B cell (primary cell): Measurements from ENCODE around the gene MRGPRX2. TPM values are rescaled to one million over a fixed set of nuclear protein-coding genes. Genes with fewer than 3 reads are reported as not detected.

ENCODE experiments used
- ATAC-seq: fragments of 200-7000 bp; cut with Tn5 transposase; one replicate; pipeline ENCODE4 v1.10.0; 2021; ENCODE audit warnings: low read depth, mild to moderate bottlenecking, moderate number of reproducible peaks, moderate library complexity
- CTCF ChIA-PET: fragments of 350-600 bp; sonication (Branson Sonifier 250); formaldehyde crosslinking; loops from one replicate; lab custom pipeline; 2021; ENCODE audit warnings: antibody characterized with exemption, inconsistent platforms; lab: Charles Lee
- POLR2A ChIA-PET: fragments of 350-600 bp; sonication (Branson Sonifier 250); formaldehyde crosslinking; loops from one replicate; lab custom pipeline; 2021; ENCODE audit warnings: antibody characterized with exemption; lab: Charles Lee
- DNase-seq: peaks from one replicate; pipeline ENCODE4 v3.0.0; 2013
- H2AFZ ChIP-seq: 2 replicates; pipeline ENCODE4 v1.6.1; 2012; ENCODE audit warnings: mild to moderate bottlenecking, low read depth, low read length; ENCODE audit not compliant: insufficient read depth, poor library complexity, severe bottlenecking
- H3K27ac ChIP-seq, 2 donors: 1 replicate in 1 of 2; 2 replicates in 1 of 2; pipeline ENCODE4 v1.5.1; 2012 to 2013; ENCODE audit warnings: low read length in 2 of 2, mild to moderate bottlenecking in 2 of 2, moderate library complexity in 1 of 2
- H3K27me3 ChIP-seq, 4 experiments: fragments of 200-600 bp in 1 of 4; sonication (generic) in 1 of 4; replicated peaks in 1 of 4; 1 replicate in 2 of 4; 2 replicates in 2 of 4; pipeline versions ENCODE4 v1.6.1 to v1.7.0; 2013 to 2016; ENCODE audit warnings: low read length in 3 of 4, mild to moderate bottlenecking in 2 of 4, mixed read lengths in 1 of 4, moderate library complexity in 1 of 4; ENCODE audit not compliant: insufficient read depth in 4 of 4, control insufficient read depth in 3 of 4; ENCODE audit errors: control extremely low read depth in 1 of 4
- H3K36me3 ChIP-seq, 2 experiments: replicated peaks in 1 of 2; 1 replicate in 1 of 2; 2 replicates in 1 of 2; pipeline versions ENCODE4 v1.6.1 to v1.7.1; 2013; ENCODE audit warnings: low read length in 1 of 2; ENCODE audit not compliant: insufficient read depth in 2 of 2, control insufficient read depth in 1 of 2; ENCODE audit errors: control extremely low read depth in 1 of 2, extremely low read depth in 1 of 2
- H3K4me1 ChIP-seq, 2 donors: fragments of 200-600 bp in 1 of 2; sonication (generic) in 1 of 2; 1 replicate in 1 of 2; 2 replicates in 1 of 2; pipeline versions ENCODE4 v1.5.1 to v1.6.1; 2013 to 2017; ENCODE audit warnings: low read length in 2 of 2; ENCODE audit not compliant: control insufficient read depth in 2 of 2, insufficient read depth in 2 of 2
- H3K4me2 ChIP-seq: replicated peaks from 2 replicates; pipeline ENCODE3; 2012; ENCODE audit warnings: mild to moderate bottlenecking, low read depth, low read length; ENCODE audit not compliant: poor library complexity, severe bottlenecking
- H3K4me3 ChIP-seq, 5 experiments: fragments of 200-600 bp in 1 of 5; sonication (generic) in 1 of 5; 1 replicate in 3 of 5; 2 replicates in 2 of 5; pipeline versions ENCODE4 v1.5.1 to v1.7.0; 2011 to 2016; ENCODE audit warnings: low read length in 4 of 5, mild to moderate bottlenecking in 4 of 5, low read depth in 2 of 5, control low read depth in 1 of 5, moderate library complexity in 1 of 5; ENCODE audit not compliant: insufficient read depth in 1 of 5; ENCODE audit errors: control extremely low read depth in 1 of 5, extremely low read depth in 1 of 5
- H3K79me2 ChIP-seq: fragments of 200-600 bp; sonication (generic); one replicate; pipeline ENCODE4 v1.6.0; 2016; ENCODE audit warnings: low read length; ENCODE audit not compliant: control insufficient read depth, insufficient read depth
- H3K9ac ChIP-seq: fragments of 200-600 bp; sonication (generic); 2 replicates; pipeline ENCODE4 v1.6.1; 2017; ENCODE audit warnings: mild to moderate bottlenecking, low read length, moderate library complexity
- H3K9me3 ChIP-seq, 3 donors: one replicate each; pipeline versions ENCODE4 v1.6.1 to v1.7.1; 2013; ENCODE audit warnings: low read length in 2 of 3; ENCODE audit not compliant: control insufficient read depth in 2 of 3, insufficient read depth in 1 of 3; ENCODE audit errors: control extremely low read depth in 1 of 3
- H4K20me1 ChIP-seq: 2 replicates; pipeline ENCODE4 v1.6.0; 2012; ENCODE audit warnings: mild to moderate bottlenecking, low read length; ENCODE audit not compliant: insufficient read depth, control insufficient read depth, poor library complexity, severe bottlenecking
- H3K27ac Mint-ChIP-seq: one replicate; pipeline ENCODE4 v1.8.0; 2021; ENCODE audit warnings: mixed read lengths
- H3K27me3 Mint-ChIP-seq: one replicate; pipeline ENCODE4 v1.8.0; 2021; ENCODE audit warnings: mixed read lengths
- H3K4me1 Mint-ChIP-seq: one replicate; pipeline ENCODE4 v1.8.0; 2021; ENCODE audit warnings: mixed read lengths
- H3K4me3 Mint-ChIP-seq: one replicate; pipeline ENCODE4 v1.8.0; 2021; ENCODE audit warnings: mixed read lengths
- H3K9me3 Mint-ChIP-seq: one replicate; pipeline ENCODE4 v1.8.0; 2022; ENCODE audit warnings: mixed read lengths; ENCODE audit not compliant: insufficient read depth
- EZH2 ChIP-seq: IDR thresholded peaks from 2 replicates; pipeline ENCODE4 v1.6.1; 2012; ENCODE audit warnings: borderline replicate concordance, low read depth, mild to moderate bottlenecking, moderate library complexity, low read length; ENCODE audit not compliant: insufficient read depth, poor library complexity, severe bottlenecking
- WGBS: methylation state at CpG from one replicate; pipeline ENCODE4 v1.1.5; 2013; ENCODE audit warnings: missing lambda C conversion rate; ENCODE audit not compliant: insufficient coverage; 5-methylcytosine and 5-hydroxymethylcytosine counted together
- intact Hi-C: fragments of 100-400 bp; cut with micrococcal nuclease; formaldehyde crosslinking; loops from one replicate; pipeline ENCODE4 v1.10.0; 2022
- polyA plus RNA-seq: library from polyadenylated mRNA; depleted of rRNA; stranded (reverse); fragments of >200 nt; gene quantifications from 2 replicates; pipeline ENCODE4 v1.2.3, GENCODE V29; 2012
- total RNA-seq, 2 donors: library from RNA; stranded (reverse); fragments of 120-200 nt in 1 of 2; gene quantifications; 1 replicate in 1 of 2; 2 replicates in 1 of 2; pipeline versions ENCODE4 v1.2.3 to v1.2.4, GENCODE V29; 2013 to 2022
- TF ChIP-seq, protein P1 (sequence below): fragments of 200-600 bp; IDR thresholded peaks from one replicate; pipeline ENCODE4 v1.8.0; 2022; ENCODE audit warnings: antibody characterized with exemption, mild to moderate bottlenecking

The MRGPRX2 gene
- total and polyA plus RNA-seq, 2 donors (not counting 1 experiment from before 2014, with no cell fraction given): not detected

DNA sequence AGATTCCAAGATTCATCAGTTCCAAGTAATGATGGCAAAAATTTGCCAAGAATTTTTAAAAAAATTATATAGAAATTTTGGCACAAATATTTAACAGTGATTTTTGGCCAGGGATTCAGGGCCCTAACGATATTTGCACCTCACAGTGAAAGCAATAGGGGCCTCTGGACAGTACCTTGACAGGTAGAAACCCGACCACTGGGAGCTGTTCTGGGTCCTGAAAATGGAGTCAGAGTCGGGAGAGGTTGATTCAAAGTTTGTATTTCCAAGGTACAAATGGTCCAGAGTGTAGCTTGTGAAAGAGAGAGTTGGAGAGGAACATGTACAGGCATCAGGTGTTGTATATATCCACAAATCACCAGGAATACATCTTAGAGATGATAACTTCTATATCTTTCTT is 41.6 kb downstream of the MRGPRX2 start:
- DNase-seq (no peak), ATAC-seq (no peak)
- POLR2A ChIA-PET: no interaction called here
- 25% methylated on average over 2 of the region's 3 CpGs for WGBS
- Histone ChIP-seq H2AFZ (no peak overlapping the region), H3K4me2 (no peak overlapping the region), H3K27ac (no peak overlapping the region), H3K9ac (no peak overlapping the region), H3K79me2 (no peaks in the 10 kb centered on the region), H3K9me3 (no peaks in the 10 kb centered on the region), H3K27me3 (no peaks in the 10 kb centered on the region), H3K4me1 (no peaks in the 10 kb centered on the region), H3K4me3 (no peak overlapping the region), H4K20me1 (no peaks in the 10 kb centered on the region), H3K36me3 (no peaks in the 10 kb centered on the region)
- peaks cover 21% of the 10 kb centered on the region for H3K27me3 Mint-ChIP-seq
- no peak overlapping the region for H3K4me3 Mint-ChIP-seq
- intact Hi-C loops: no loop called here
- H3K4me1 Mint-ChIP-seq: no peaks in the 10 kb centered on the region
- H3K27ac Mint-ChIP-seq: no peak overlapping the region
- TF ChIP-seq, protein P1, sequence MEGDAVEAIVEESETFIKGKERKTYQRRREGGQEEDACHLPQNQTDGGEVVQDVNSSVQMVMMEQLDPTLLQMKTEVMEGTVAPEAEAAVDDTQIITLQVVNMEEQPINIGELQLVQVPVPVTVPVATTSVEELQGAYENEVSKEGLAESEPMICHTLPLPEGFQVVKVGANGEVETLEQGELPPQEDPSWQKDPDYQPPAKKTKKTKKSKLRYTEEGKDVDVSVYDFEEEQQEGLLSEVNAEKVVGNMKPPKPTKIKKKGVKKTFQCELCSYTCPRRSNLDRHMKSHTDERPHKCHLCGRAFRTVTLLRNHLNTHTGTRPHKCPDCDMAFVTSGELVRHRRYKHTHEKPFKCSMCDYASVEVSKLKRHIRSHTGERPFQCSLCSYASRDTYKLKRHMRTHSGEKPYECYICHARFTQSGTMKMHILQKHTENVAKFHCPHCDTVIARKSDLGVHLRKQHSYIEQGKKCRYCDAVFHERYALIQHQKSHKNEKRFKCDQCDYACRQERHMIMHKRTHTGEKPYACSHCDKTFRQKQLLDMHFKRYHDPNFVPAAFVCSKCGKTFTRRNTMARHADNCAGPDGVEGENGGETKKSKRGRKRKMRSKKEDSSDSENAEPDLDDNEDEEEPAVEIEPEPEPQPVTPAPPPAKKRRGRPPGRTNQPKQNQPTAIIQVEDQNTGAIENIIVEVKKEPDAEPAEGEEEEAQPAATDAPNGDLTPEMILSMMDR: no peak
- no peak for TF ChIP-seq EZH2
- H3K9me3 Mint-ChIP-seq: no peaks in the 10 kb centered on the region
- CTCF ChIA-PET: no interaction called here

DNA sequence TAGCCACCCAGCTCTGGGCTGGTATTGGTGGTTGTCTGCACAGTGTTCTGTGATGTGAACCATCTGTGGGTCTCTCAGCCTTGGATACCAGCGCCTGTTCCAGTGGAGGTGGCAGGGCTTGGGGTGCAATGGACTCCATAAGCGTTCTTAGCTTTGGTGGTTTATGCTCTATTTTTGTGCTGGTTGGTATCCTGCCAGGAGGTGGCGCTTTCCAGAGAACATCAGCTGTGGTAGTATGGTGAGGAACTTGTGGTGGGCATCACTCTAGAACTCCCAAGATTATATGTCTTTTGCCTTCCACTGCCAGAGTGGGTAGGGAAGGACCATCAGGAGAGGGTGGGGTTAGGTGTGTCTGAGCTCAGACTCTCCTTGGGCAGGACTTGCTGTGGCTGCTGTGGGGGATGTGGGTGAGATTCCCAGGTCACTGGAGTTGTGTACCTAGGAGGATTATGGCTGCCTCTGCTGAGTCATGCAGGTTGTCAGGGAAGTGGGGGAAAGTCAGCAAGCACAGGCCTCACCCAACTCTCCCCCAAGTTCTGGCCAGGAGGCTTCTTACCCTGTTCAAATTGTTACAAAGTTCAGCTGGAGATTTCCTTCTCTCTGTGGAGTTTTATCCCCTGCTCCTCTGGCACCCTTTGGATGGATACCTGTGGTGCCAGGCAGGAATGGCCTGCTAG is 47.2 kb downstream of the MRGPRX2 start:
- H3K79me2 ChIP-seq: no peaks in the 10 kb centered on the region
- TF ChIP-seq EZH2: no peak
- no peaks in the 10 kb centered on the region for H3K27me3 ChIP-seq
- H3K27ac ChIP-seq: no peak overlapping the region
- H3K9me3 Mint-ChIP-seq: peaks cover 10% of the 10 kb centered on the region
- DNase-seq: no peak
- WGBS: 76% methylated on average over 3 of the region's 3 CpGs
- no peaks in the 10 kb centered on the region for H3K4me1 ChIP-seq
- H3K4me3 Mint-ChIP-seq: no peak overlapping the region
- no peaks in the 10 kb centered on the region for H3K36me3 ChIP-seq
- H3K9ac ChIP-seq: no peak overlapping the region
- H2AFZ ChIP-seq: no peak overlapping the region
- no peak overlapping the region for H3K27ac Mint-ChIP-seq
- ChIA-PET POLR2A (no interaction called here), CTCF (no interaction called here)
- no peaks in the 10 kb centered on the region for H3K4me1 Mint-ChIP-seq
- H3K4me2 ChIP-seq: no peak overlapping the region
- peaks cover 20% of the 10 kb centered on the region for H3K27me3 Mint-ChIP-seq
- H3K9me3 ChIP-seq: no peaks in the 10 kb centered on the region
- H4K20me1 ChIP-seq: no peaks in the 10 kb centered on the region
- H3K4me3 ChIP-seq: no peak overlapping the region
- intact Hi-C loops: no loop called here
- ATAC-seq: no peak
